HepG2 (cell line): ENCODE measurements around the gene CAPN11. TPM values are rescaled to one million over a fixed set of nuclear protein-coding genes. Genes with fewer than 3 reads are reported as not detected.

Experiments
- ZFY ChIP-seq: sonication (generic); formaldehyde crosslinking; IDR thresholded peaks from 2 replicates; pipeline ENCODE4 v1.4.0; 2020; ENCODE audit warnings: missing genetic modification reagents
- ZHX2 ChIP-seq, 2 experiments: sonication (generic) in 1 of 2; formaldehyde crosslinking in 1 of 2; IDR thresholded peaks; 2 replicates each; pipeline versions ENCODE4 v1.6.1 to v1.9.0; 2014 to 2022; ENCODE audit warnings: antibody characterized with exemption in 1 of 2, borderline replicate concordance in 1 of 2, inconsistent platforms in 1 of 2, low read depth in 1 of 2, missing genetic modification reagents in 1 of 2
- polyA plus RNA-seq, 8 experiments: library from polyadenylated mRNA; depleted of rRNA in 3 of 8; stranded (reverse) in 7 of 8; unstranded in 1 of 8; fragments of >200 nt; fragmentation: Illumina TruSeq in 4 of 8; extraction: Trizol in 4 of 8; gene quantifications; 2 replicates each; pipeline versions ENCODE4 v1.2.1 to v1.2.3, GENCODE V29; 2011 to 2016; ENCODE audit warnings: low read depth in 4 of 8, missing spikeins in 1 of 8, mixed read lengths in 1 of 8; ENCODE audit not compliant: insufficient read depth in 1 of 8
- total RNA-seq, 5 experiments: library from RNA; depleted of rRNA; stranded (reverse); fragments of >200 nt; fragmentation: Illumina TruSeq; extraction: Trizol; gene quantifications; 2 replicates each; pipeline ENCODE4 v1.2.3, GENCODE V29; 2016; ENCODE audit warnings: low read depth in 1 of 5
- TF ChIP-seq, protein P1 (sequence below): sonication (generic); formaldehyde crosslinking; IDR thresholded peaks from 2 replicates; pipeline ENCODE4 v1.4.0; 2020; ENCODE audit warnings: missing genetic modification reagents, borderline replicate concordance
- TF ChIP-seq, protein P2 (sequence below): sonication (generic); formaldehyde crosslinking; IDR thresholded peaks from 2 replicates; pipeline ENCODE4 v1.5.0; 2020; ENCODE audit warnings: mild to moderate bottlenecking, missing genetic modification reagents

The CAPN11 gene
- total and polyA plus RNA-seq, 2 of the 13 experiments (the other 11 are each of a cell fraction or from before 2014, with no cell fraction given), result 0.07 to 0.11 TPM

DNA sequence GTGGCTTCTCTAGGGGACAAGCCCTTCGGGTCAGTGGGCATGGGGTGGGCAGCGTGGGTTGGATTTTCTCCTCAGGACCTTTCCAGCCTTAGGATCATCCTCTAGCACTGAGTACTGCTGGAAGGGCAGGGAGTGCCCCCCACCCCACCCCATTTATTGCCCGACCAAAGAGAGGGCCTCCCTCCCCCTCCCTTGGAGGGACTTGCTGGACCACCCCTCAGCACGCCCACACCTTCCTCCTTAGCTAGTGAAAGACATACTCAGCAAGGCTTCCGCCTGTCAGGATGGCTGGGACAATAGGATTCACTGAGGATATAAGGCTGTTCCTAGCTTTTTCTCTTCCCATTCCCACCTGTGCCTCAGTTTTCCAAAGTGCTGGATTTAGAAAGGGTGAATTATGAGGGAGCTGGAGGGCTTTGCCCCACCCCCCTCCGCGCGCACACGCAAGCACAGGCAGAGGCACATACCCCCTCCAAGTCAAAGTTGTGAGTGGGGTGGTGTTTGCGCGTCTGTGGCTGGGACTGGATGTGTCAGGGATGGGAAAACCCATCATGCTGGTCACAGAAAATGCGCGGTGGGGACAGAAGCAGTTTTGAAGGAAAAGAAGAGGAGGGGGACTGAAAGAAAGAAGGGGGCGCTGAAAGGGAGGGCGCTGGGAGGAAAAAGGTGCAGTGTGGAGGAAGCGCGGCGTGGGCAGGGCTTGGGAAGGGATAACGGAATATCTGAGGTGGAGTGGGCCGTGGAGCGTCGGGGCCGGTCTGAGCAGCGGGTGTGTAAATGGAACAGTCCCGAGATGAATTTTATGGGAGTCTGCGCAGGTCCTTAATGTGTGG is 64.1 kb downstream of the CAPN11 start (continued):
- TF ChIP-seq, protein P1, sequence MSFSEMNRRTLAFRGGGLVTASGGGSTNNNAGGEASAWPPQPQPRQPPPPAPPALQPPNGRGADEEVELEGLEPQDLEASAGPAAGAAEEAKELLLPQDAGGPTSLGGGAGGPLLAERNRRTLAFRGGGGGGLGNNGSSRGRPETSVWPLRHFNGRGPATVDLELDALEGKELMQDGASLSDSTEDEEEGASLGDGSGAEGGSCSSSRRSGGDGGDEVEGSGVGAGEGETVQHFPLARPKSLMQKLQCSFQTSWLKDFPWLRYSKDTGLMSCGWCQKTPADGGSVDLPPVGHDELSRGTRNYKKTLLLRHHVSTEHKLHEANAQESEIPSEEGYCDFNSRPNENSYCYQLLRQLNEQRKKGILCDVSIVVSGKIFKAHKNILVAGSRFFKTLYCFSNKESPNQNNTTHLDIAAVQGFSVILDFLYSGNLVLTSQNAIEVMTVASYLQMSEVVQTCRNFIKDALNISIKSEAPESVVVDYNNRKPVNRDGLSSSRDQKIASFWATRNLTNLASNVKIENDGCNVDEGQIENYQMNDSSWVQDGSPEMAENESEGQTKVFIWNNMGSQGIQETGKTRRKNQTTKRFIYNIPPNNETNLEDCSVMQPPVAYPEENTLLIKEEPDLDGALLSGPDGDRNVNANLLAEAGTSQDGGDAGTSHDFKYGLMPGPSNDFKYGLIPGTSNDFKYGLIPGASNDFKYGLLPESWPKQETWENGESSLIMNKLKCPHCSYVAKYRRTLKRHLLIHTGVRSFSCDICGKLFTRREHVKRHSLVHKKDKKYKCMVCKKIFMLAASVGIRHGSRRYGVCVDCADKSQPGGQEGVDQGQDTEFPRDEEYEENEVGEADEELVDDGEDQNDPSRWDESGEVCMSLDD (CRISPR knock-in tag), result no peak
- TF ChIP-seq ZHX2 (IDR thresholded peaks at IDR 0.05; ENCODE audit: low read depth) (no peak), ZHX2 (CRISPR knock-in tag; IDR thresholded peaks at IDR 0.05; ENCODE audit: borderline replicate concordance) (no peak), ZFY (CRISPR knock-in tag) (no peak)
- TF ChIP-seq, protein P2, sequence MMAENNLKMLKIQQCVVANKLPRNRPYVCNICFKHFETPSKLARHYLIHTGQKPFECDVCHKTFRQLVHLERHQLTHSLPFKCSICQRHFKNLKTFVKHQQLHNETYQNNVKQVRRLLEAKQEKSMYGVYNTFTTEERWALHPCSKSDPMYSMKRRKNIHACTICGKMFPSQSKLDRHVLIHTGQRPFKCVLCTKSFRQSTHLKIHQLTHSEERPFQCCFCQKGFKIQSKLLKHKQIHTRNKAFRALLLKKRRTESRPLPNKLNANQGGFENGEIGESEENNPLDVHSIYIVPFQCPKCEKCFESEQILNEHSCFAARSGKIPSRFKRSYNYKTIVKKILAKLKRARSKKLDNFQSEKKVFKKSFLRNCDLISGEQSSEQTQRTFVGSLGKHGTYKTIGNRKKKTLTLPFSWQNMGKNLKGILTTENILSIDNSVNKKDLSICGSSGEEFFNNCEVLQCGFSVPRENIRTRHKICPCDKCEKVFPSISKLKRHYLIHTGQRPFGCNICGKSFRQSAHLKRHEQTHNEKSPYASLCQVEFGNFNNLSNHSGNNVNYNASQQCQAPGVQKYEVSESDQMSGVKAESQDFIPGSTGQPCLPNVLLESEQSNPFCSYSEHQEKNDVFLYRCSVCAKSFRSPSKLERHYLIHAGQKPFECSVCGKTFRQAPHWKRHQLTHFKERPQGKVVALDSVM, result no peak
- TF ChIP-seq, all 625 proteins: peak for 14
